Neural cell (in vitro differentiated cells): ENCODE measurements around the gene COLEC11. TPM values are rescaled to one million over a fixed set of nuclear protein-coding genes. Genes with fewer than 3 reads are reported as not detected.

ENCODE experiments used
- H2AFZ ChIP-seq: fragments of 200-600, 300-800 bp; sonication (generic), shearing (Covaris generic); 2 replicates; pipeline ENCODE4 v1.6.0; 2014; ENCODE audit warnings: low read depth, mild to moderate bottlenecking, antibody characterized with exemption, low read length, moderate library complexity
- H3F3A ChIP-seq: fragments of 200-600 bp; shearing (Covaris generic); 2 replicates; pipeline ENCODE4 v1.6.1; 2016; ENCODE audit warnings: mild to moderate bottlenecking, moderate library complexity, mixed read lengths, antibody characterized with exemption, low read length; ENCODE audit not compliant: insufficient read depth, poor library complexity, severe bottlenecking
- H3K27ac ChIP-seq: fragments of 200-600, 300-800 bp; sonication (generic), shearing (Covaris generic); 2 replicates; pipeline ENCODE4 v1.5.1; 2014; ENCODE audit warnings: mild to moderate bottlenecking, low read length, moderate library complexity
- H3K27me3 ChIP-seq: fragments of 300-800, 200-600 bp; sonication (generic), shearing (Covaris generic); 2 replicates; pipeline ENCODE4 v1.6.0; 2014; ENCODE audit warnings: mild to moderate bottlenecking, low read depth, low read length, moderate library complexity; ENCODE audit not compliant: insufficient read depth
- H3K36me3 ChIP-seq: fragments of 300-800, 200-600 bp; sonication (generic), shearing (Covaris generic); 2 replicates; pipeline ENCODE4 v1.5.1; 2014; ENCODE audit warnings: mild to moderate bottlenecking, antibody characterized with exemption, low read length, moderate library complexity; ENCODE audit not compliant: insufficient read depth
- H3K4me2 ChIP-seq: fragments of 300-800, 200-600 bp; sonication (generic), shearing (Covaris generic); 2 replicates; pipeline ENCODE4 v1.6.0; 2014; ENCODE audit warnings: mild to moderate bottlenecking, low read length
- H3K4me3 ChIP-seq: fragments of 300-800, 200-600 bp; sonication (generic), shearing (Covaris generic); 2 replicates; pipeline ENCODE4 v1.5.1; 2014; ENCODE audit warnings: mild to moderate bottlenecking, low read length, moderate library complexity
- H3K79me2 ChIP-seq: fragments of 200-600 bp; shearing (Covaris generic); replicated peaks from 2 replicates; pipeline ENCODE4 v1.6.0; 2014; ENCODE audit warnings: mild to moderate bottlenecking, low read length, moderate library complexity; ENCODE audit not compliant: insufficient read depth
- H3K9ac ChIP-seq: fragments of 300-800, 200-600 bp; sonication (generic), shearing (Covaris generic); 2 replicates; pipeline ENCODE4 v1.6.1; 2016; ENCODE audit warnings: mild to moderate bottlenecking, low read length, mixed read lengths
- H3K9me2 ChIP-seq: fragments of 200-600 bp; shearing (Covaris generic); 2 replicates; pipeline ENCODE4 v1.6.1; 2016; ENCODE audit warnings: mild to moderate bottlenecking, low read length, mixed read lengths; ENCODE audit not compliant: insufficient read depth
- H3K9me3 ChIP-seq: fragments of 200-600, 300-800 bp; sonication (generic), shearing (Covaris generic); 2 replicates; pipeline ENCODE4 v1.6.1; 2016; ENCODE audit warnings: mild to moderate bottlenecking, mixed run types, low read length, moderate library complexity, mixed read lengths
- H4K20me1 ChIP-seq: fragments of 200-600 bp; shearing (Covaris generic); 2 replicates; pipeline ENCODE4 v1.6.1; 2016; ENCODE audit warnings: mild to moderate bottlenecking, mixed run types; ENCODE audit not compliant: insufficient read depth
- EP300 ChIP-seq: fragments of 450-650 bp; conservative IDR thresholded peaks from 2 replicates; pipeline ENCODE4 v1.6.1; 2014; ENCODE audit warnings: antibody characterized with exemption, mild to moderate bottlenecking, moderate library complexity; ENCODE audit not compliant: poor library complexity, severe bottlenecking
- EZH2 ChIP-seq: fragments of 200-600, 300-800 bp; shearing (Covaris generic), sonication (generic); IDR thresholded peaks from 2 replicates; pipeline ENCODE4 v1.6.1; 2014; ENCODE audit warnings: antibody characterized with exemption, low read length, borderline replicate concordance, mild to moderate bottlenecking; ENCODE audit not compliant: insufficient read depth, poor library complexity, severe bottlenecking
- MXI1 ChIP-seq: fragments of 450-650 bp; conservative IDR thresholded peaks from 2 replicates; pipeline ENCODE4 v1.6.1; 2014; ENCODE audit warnings: antibody characterized with exemption, mild to moderate bottlenecking; ENCODE audit not compliant: poor library complexity, severe bottlenecking
- POLR2AphosphoS5 ChIP-seq: IDR thresholded peaks from 2 replicates; pipeline ENCODE4 v1.6.1; 2012
- RAD21 ChIP-seq: fragments of 450-650 bp; conservative IDR thresholded peaks from 2 replicates; pipeline ENCODE4 v1.6.1; 2014; ENCODE audit warnings: antibody characterized with exemption, mild to moderate bottlenecking, moderate library complexity
- SMC3 ChIP-seq: fragments of 450-650 bp; conservative IDR thresholded peaks from 2 replicates; pipeline ENCODE4 v1.6.1; 2014; ENCODE audit warnings: antibody characterized with exemption, mild to moderate bottlenecking, moderate library complexity; ENCODE audit not compliant: poor library complexity
- TAF1 ChIP-seq: IDR thresholded peaks from 2 replicates; pipeline ENCODE4 v1.6.1; 2012; ENCODE audit warnings: low read depth
- polyA plus RNA-seq: library from polyadenylated mRNA; depleted of rRNA; stranded (reverse); fragments of >200 nt; gene quantifications from 2 replicates; pipeline ENCODE4 v1.2.3, GENCODE V29; 2014
- TF ChIP-seq, protein P1 (sequence below): fragments of 450-650 bp; IDR thresholded peaks from 2 replicates; pipeline ENCODE4 v1.5.1; 2014; ENCODE audit warnings: antibody characterized with exemption, mild to moderate bottlenecking, moderate library complexity; ENCODE audit not compliant: poor library complexity, severe bottlenecking
- TF ChIP-seq, protein P2 (sequence below): IDR thresholded peaks from 2 replicates; pipeline ENCODE4 v1.6.1; 2012; ENCODE audit warnings: borderline replicate concordance

COLEC11 gene
- polyA plus RNA-seq, 1 donor from 2014 or later, result 4.0 TPM

DNA sequence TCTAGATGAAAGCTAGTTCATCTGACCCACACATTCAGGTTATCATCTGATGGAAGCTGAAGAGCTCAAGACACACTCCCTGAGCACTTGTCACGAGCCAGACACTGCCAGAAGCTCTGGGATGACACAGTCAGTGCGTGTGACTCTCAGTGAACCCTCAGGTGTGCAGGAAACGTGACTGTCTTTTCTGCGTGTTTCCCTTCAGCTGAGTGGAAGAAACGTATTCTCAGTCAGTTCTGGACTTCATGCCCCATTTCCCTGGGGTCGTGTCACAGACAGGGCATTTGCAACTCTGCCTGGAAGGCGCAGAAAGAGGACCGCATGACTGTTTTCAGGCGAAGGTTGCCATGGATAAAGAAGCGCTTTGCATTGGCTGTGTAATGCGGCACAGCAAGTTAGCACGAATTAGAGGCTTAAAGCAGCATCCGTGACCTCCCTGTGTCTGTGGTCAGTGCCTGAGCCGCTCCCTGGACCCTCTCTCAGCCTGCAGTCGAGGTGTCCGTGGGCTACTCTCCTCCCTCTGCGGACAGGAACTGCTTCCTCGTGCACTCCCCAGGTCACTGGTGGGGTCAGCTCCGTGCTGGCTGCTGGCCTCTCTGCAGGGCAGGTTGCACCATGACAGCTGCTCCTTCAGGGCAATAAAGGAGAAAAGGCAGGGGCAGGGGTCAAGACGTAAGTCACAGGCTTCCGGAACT is 59.8 kb downstream of the COLEC11 start:
- Histone ChIP-seq H3K27ac (no peak overlapping the region), H2AFZ (no peak overlapping the region), H3K9me2 (no peaks in the 10 kb centered on the region), H3K9me3 (no peaks in the 10 kb centered on the region), H3K4me2 (no peak overlapping the region), H3K79me2 (no peaks in the 10 kb centered on the region), H3K9ac (no peak overlapping the region), H4K20me1 (no peaks in the 10 kb centered on the region), H3K4me3 (no peak overlapping the region), H3K36me3 (no peaks in the 10 kb centered on the region), H3K27me3 (no peaks in the 10 kb centered on the region), H3F3A (no peaks in the 10 kb centered on the region)
- TF ChIP-seq, protein P1, sequence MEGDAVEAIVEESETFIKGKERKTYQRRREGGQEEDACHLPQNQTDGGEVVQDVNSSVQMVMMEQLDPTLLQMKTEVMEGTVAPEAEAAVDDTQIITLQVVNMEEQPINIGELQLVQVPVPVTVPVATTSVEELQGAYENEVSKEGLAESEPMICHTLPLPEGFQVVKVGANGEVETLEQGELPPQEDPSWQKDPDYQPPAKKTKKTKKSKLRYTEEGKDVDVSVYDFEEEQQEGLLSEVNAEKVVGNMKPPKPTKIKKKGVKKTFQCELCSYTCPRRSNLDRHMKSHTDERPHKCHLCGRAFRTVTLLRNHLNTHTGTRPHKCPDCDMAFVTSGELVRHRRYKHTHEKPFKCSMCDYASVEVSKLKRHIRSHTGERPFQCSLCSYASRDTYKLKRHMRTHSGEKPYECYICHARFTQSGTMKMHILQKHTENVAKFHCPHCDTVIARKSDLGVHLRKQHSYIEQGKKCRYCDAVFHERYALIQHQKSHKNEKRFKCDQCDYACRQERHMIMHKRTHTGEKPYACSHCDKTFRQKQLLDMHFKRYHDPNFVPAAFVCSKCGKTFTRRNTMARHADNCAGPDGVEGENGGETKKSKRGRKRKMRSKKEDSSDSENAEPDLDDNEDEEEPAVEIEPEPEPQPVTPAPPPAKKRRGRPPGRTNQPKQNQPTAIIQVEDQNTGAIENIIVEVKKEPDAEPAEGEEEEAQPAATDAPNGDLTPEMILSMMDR, result no peak
- TF ChIP-seq POLR2AphosphoS5 (no peak), EZH2 (no peak), SMC3 (no peak), MXI1 (no peak), TAF1 (no peak), RAD21 (no peak), EP300 (no peak)
- TF ChIP-seq, protein P2, sequence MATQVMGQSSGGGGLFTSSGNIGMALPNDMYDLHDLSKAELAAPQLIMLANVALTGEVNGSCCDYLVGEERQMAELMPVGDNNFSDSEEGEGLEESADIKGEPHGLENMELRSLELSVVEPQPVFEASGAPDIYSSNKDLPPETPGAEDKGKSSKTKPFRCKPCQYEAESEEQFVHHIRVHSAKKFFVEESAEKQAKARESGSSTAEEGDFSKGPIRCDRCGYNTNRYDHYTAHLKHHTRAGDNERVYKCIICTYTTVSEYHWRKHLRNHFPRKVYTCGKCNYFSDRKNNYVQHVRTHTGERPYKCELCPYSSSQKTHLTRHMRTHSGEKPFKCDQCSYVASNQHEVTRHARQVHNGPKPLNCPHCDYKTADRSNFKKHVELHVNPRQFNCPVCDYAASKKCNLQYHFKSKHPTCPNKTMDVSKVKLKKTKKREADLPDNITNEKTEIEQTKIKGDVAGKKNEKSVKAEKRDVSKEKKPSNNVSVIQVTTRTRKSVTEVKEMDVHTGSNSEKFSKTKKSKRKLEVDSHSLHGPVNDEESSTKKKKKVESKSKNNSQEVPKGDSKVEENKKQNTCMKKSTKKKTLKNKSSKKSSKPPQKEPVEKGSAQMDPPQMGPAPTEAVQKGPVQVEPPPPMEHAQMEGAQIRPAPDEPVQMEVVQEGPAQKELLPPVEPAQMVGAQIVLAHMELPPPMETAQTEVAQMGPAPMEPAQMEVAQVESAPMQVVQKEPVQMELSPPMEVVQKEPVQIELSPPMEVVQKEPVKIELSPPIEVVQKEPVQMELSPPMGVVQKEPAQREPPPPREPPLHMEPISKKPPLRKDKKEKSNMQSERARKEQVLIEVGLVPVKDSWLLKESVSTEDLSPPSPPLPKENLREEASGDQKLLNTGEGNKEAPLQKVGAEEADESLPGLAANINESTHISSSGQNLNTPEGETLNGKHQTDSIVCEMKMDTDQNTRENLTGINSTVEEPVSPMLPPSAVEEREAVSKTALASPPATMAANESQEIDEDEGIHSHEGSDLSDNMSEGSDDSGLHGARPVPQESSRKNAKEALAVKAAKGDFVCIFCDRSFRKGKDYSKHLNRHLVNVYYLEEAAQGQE, result no peak

DNA sequence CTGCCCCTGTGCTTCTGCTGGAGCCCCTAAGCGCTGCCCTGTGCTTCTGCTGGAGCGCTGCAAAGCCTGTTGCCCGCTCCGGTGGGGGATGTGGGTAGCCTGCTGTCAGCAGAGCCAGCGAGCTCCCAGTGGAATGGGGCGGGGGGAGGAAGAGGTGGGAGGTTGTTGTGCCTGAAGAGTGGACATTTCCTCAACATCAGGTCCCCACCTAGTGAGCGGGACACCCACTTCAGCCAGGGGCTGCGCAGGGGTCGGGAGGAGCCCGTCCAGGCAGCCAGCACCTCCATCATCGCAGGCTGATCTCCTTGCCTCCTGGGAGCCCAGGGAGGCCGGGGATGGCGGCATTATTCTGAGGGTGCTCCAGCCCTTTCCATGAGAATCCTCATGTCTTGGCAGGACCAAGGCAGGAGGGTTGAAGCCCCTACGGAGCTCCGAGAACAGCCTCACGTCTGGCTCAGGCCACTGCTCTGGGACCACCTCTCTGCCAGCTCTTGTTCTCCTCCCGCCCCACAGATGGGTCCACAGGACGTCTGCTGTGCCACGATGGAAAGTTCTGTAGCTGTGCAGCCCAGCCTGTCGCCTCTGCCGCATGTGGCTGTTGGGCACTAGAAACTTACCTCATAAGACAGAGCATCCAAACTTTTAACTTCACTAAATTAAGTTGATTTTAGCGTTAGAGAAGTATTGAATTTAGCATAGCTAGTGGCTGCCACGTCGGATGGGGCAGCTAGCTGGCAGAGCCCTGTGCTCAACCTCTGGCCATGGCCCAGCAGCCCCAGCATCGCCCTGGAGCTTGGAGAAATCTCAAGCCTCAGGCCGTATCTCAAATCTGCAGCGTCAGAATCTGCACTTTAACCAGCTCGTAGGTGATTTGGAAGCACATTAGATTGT is 61.2 kb downstream of the COLEC11 start:
- Histone ChIP-seq H3K4me2 (no peak overlapping the region), H3F3A (no peaks in the 10 kb centered on the region), H3K4me3 (no peak overlapping the region), H4K20me1 (no peaks in the 10 kb centered on the region), H3K9me2 (no peaks in the 10 kb centered on the region), H2AFZ (no peak overlapping the region), H3K36me3 (no peaks in the 10 kb centered on the region), H3K27me3 (no peaks in the 10 kb centered on the region), H3K27ac (no peak overlapping the region), H3K9ac (no peak overlapping the region), H3K79me2 (no peaks in the 10 kb centered on the region), H3K9me3 (no peaks in the 10 kb centered on the region)
- no peak for TF ChIP-seq TAF1
- TF ChIP-seq, protein P2, result no peak
